TTC549 (cell line): ENCODE measurements around the gene ADGRB3.

ENCODE experiments used
- FAIRE-seq: peaks from 2 replicates; lab custom pipeline; 2012; peaks lifted over from hg19 to GRCh38; lab: Jason Lieb, UNC

The ADGRB3 gene

DNA sequence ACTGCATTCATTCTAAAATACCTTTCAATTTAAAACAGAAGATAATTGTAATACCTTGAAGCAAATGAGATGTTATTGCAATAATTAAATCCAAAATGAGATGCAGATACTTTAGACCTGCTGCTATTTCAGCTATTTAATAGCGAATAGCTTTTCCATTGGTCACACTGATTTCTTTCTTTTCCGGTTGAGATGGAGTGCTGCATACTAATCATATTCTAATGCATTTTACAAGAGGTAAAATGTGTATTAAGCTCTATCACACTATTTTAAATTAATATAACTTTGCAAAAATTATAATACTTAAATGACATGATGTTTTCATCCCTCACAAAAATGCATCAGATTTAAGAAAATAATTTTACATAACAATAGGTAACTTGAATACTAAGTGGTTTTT, 74.0 kb downstream of the ADGRB3 start:
- no peak for FAIRE-seq

DNA sequence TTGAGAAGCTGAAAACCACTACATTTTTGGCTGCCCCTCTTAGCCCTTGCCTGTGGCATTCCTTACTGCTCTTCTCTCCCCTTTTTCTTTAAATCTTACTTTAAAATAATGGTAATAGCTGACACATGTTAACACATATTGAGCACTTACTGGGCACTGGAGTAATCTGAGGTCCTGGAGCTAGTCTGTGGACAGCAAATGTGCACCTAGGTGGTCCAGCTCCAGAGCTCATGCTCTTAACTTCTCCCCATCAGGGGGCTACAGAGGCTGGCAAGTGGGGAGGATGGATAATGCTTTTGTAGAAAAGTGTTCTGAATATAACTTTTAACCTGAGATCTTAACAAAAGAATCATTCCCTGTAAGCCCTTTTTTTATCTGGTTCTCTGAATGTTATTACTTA, 74.8 kb downstream of the ADGRB3 start:
- FAIRE-seq: no peak

DNA sequence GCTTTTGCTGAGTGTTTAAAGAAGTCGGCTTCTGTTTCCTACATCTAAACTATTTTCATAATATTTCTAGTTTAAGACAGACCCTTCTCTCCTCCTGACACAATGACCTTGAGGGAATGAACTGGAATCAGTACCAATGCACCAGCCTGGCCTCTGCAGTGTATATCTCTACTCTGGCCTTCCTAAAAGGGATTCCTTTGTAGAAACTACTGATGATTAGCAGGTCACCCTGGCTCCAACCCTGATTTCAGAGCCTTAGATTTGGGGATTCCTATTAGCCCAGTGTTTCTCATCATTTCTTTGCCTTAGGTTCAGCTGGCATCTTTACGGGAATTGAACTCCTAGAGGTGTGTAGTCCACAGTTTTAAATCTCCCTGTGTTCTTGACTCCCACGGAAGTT, 75.4 kb downstream of the ADGRB3 start:
- FAIRE-seq: no peak

DNA sequence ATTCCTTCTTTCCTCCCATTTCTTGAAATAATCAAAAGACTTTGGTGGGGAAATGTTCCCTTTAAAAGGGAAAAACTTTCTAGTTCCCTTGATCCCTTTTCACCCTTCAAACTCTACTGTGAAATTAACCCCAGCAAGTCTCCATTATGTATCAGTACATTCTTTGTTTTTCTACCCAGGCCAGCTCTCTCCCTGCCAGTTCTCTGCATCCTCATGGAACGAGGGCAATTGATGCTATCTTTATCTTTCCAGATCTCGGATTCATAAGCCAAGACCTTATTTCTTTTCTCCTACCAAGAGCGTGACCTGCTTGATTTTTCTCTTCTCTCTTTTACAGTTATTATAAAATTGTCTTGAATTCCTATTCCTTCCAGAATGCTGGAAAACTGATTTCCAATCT, 75.8 kb downstream of the ADGRB3 start:
- FAIRE-seq: no peak

DNA sequence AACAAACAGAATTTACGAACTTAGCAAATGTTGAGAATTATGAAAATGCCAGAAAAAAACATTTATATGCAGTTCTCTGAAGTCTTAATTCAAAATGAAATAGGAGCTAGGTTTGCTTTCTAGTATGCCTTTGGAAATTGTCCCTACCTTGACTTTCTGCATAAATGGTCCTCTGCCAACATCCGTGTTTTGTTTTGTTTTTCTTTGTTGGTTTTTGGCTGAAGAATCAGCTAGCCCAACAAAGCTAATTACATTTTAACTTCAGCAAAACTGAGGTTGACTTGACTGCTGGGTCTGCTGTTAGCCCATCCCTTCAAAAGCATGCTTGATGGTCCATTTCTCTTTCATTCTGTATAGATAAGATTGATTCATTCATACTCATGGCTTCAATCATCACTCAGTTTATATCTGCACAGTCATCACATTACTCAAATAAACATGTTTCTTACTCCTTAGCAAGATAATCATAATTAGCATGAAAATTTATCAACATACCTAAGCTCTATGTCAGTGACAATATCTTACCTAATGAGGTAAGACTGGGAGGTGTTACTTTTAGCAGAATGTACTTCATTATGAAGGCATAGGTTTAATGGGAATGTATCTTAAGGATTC, 76.4 kb downstream of the ADGRB3 start:
- no peak for FAIRE-seq

DNA sequence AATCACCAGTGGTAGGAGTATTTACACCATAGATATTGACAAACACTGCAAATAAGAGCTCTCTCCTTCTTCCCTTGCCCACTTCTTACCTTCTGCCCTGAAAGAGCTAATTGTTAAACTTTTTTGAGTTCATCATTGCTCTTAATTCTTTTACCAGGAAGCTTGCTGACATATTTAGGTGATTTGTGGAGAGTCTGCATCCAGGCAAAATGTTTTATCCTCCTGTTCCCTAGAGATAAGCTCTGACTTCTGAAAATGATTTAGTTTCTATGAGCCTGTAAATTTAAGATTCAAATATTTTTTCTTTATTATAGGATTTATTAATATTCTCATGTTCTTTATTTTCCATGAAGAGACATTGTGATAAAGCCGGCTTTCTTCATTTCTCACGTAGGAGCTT, 81.5 kb downstream of the ADGRB3 start:
- no peak for FAIRE-seq

DNA sequence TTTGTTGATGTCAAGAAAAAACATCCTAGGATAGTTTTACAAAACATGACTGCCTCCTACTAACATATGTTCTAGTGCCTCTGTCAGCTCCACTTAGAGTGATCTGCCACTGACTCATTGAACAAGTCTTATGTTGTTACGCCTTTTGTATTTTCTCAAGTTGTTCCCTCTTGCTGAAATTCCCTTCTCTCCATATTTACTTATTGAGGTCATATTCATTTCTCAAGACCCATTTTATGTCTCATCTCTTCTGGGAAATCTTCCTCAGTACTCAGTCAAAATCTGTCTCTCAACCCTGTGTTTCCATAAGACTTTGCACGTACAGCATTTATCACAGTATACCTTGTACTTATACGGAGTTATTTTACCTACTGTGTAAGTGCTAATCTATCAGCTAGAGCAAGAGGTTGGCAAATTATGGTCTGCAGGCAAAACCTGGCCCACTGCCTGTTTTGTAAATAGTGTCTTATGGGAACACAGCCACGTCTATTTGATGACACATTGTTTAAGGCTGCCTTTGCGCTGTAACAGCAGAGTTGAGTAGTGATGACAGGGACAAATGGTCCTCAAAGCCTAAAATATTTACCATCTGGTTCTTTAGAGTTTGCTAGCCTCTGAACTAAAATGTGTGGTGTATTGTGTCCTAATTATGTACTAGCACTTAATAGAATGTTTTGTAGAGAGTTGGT, 83.4 kb downstream of the ADGRB3 start:
- no peak for FAIRE-seq

DNA sequence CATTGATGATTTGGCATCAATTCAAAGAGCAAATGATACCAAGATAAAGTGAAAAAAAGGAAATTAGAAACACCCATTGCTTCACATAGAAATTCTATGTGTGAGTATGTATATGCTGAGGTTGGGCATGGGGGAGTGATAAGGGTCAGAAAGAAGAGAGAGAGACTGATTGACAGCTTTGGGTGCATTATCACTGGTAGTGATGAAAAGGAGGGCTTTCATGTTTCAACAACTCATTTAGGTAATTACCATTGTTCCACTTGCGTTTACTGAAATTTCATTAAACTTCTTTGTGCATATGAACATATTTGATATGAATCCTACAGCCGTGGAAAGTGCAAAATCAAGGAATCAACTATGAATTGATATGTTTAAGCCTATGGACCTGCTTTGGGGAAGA, 84.7 kb downstream of the ADGRB3 start:
- FAIRE-seq: no peak

DNA sequence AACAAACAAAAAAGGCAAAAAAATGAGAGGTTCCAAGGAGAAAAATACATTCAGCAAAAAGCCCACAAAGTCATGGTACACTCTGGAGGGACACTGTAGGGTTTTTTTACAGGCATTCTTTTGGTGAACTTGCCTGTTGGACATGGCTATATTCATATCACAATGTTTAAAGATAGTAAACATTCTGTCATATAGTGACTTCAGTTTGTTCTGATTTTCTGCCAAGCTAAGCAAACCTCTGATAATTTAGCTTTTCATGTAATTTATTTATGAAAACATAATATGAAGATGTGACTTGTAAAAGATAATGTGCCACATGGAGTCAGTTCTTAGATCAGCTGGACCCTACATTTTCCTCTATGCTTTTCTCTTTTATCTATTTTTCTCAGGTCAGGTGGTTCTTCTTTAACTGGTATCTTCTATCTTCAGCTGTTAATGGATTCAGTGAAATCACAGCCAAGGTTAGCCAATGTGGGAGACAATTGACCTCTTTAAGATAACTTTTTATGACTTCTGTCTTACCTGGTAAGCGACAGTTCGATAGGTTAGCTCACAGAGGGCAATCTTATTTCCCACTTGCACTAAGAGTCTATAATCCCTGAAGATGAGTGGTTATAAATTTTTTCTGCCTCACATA, 87.9 kb downstream of the ADGRB3 start:
- no peak for FAIRE-seq

DNA sequence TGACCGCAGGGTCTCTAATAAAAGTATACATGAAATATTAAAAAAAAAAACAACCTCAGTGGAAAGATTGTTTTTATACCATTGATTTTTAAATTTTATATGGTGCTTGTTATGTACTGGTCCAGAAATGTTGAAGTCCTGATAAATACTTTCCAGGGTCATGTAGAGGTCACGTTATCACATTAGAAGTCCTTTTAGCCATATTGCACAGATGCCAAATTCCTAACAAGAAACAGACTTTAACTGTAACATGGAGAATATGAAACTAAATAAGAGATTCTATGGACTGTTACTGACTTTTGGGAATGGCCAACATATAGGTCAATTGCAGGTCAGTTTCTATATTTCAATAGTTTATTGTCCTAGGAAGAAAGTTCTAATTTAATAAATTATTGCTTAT, 89.0 kb downstream of the ADGRB3 start:
- no peak for FAIRE-seq

DNA sequence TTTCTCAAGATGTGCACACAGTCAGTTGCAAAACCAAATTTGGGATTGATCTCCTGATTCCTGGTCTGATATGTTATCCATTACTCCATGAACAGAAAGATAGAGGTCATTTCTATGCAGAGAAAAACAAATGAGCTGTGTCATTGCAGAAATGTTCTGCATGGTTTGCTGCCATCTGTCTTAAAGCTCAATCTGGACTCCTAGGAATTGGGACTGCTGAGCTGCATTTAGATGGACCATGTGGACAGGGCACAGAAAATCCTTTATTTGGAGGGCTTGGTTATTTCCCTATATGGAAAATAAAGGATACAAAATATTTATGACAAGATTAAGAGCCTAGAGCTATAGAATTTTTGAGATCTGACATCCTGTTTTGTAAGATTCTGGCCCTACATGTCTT, 91.3 kb downstream of the ADGRB3 start:
- FAIRE-seq: no peak

DNA sequence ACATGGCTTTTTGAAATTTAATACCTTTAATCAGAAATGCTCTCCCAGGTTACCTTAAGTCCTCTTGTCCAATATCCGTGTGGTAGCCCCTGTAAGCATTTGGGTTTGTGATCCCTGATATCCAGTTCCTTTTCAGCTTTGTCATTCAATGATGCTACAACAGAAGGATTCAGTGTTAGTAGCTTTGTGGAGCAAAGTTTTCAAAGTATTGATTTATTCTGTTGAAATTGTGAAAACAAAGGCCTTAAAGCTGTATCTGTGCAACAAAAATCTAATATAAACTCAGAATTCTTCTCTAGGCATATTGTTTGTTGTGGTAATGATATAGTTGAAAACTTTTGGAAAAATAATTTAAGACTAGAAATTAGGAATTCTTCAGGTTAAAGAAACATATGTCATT, 91.9 kb downstream of the ADGRB3 start:
- no peak for FAIRE-seq

DNA sequence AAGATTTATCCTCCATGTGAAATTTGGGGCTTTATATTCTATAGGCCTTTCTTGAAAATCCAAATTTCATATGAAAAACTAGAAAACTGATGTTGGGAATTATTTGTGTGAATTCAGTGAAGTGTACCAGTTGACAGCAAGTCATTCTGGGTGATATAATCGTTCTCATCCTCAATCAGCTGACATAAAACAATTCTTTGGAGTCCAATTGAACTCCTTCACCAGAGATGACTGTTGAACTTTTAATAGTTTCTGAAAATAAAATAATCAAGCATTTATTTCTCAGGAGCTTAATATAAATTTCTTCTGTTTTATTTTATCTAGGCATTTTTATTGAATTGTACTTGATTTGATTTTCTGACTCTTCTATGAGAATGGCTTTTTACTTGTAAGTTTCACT, 92.6 kb downstream of the ADGRB3 start:
- FAIRE-seq: no peak

DNA sequence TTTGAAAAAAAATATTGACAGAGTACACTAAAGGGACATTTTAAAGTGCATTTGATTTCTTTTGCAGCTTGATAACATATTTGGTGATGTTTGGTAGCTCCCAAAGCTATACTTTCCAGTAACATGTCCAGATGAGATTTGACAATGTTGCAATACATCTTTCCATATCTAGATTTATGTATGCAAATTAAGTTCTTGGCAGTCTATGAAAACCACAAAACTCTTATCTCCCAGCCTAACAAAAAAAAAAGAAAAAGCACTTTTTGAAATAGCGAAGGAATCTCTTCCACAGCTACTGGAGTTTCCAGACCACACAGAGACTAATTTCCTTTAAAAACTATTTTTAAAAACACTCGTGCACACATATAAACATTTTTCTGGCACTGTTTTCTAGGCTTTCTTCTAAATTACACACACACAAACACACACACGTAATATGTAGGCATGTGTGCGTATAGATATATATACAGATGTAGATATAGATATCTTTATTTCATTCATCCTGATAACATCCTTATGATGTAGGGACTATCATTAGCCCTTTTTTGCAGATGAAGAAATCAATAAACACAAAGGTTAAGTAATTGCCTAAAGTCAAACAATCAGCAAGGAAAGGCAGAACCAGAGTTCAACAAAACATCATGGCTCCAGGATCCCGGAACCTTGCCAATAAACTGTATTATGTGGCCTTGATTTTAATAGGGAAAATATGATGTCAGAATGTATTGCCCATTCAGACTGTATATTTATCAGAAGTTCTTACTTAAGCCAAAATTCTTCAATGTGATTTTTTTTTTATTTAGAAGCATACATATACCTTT, 93.3 kb downstream of the ADGRB3 start:
- FAIRE-seq: no peak

DNA sequence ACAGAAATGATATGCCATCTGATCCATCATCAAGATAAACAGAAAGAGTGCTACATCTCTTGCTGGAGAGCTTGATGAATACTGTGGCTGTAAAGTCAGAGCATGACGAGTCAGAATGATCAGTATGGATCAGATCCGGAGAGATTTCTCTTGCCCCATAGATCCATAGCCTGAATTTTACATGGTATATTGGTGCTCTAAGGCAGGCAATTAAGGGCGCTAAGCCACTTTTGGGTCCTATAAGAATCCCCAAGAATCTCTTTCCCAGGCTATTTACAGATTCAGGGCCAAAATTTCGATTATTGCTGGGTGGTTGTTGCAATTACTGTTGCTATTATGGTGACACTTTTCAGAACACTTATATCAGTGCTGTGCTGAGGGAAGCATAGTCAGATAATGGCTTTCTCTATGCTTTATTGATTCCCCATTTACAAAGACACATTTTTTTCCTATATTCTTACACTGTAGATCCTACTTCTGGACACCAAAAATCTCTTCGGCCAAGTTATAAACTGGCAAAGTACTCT, 94.4 kb downstream of the ADGRB3 start:
- FAIRE-seq: no peak

DNA sequence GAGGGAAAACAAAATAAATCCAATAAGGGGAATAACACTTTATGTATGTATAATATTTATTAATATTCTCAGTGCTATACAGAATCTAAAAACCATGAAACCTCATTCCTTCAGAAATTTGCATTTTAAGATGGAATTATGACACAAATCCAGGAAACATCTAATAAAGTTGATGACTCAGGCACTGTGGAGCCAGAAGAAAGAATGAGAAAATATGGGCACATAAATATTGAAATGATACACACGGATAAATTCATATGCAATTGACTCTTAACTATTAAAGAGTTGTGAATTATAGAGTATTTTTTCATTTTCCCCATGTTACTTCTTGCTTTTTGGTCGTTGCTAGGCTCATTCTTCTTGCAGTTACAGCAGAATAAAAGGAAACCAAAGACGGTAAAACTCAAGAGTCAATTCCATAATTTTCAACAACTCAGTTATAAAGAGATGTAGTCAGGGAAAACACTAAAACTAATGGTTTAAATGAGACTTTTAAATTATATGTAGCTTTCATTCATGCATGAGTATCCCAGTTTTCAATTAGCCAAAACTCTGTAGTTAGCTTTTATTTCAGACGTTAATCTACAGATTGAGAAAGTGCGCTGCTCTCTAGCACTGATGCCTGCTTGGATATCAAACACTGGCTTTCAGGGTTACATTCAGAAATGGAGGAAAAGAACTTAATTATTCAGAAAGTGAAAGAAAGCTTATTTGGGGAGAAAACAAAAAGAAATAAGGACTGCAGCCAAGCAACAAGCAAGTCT, 95.4 kb downstream of the ADGRB3 start:
- FAIRE-seq: no peak

DNA sequence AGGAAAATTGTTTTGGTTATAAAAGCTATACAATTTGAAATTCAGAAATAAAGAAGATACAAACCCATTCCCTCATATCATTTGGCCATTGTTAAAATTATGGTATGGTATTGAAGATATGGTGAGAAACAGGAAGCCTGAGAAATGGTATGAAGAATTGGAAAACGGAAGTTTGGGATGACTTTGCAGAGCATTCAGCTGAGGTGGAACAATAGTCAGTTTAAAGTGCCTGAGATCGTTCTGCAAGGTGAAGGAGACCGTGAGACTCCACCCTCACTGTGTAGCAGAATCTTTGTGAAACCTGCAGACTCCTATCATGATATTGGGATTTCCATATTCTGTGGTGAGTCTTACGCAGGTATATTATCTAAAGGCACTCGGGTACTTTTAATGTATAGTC, 97.3 kb downstream of the ADGRB3 start:
- FAIRE-seq: no peak

DNA sequence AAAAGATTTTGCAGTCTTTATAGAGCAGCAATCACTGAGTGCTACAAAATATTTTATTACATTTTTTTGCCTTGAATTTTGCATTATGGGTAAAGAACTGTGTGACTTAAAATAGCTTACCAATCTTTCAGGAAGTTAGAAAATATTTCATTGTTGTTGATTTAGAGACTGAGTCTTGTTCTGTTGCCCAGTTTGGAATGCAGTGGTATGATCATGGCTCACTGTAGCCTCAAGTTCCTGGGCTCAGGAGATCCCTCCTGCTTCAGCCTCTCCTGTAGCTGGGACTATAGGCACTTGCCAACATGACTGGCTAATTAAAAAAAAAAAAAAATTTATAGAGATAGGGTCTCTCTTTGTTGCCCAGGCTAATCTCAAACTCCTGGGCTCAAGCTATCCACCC, 100.8 kb downstream of the ADGRB3 start:
- FAIRE-seq: no peak

DNA sequence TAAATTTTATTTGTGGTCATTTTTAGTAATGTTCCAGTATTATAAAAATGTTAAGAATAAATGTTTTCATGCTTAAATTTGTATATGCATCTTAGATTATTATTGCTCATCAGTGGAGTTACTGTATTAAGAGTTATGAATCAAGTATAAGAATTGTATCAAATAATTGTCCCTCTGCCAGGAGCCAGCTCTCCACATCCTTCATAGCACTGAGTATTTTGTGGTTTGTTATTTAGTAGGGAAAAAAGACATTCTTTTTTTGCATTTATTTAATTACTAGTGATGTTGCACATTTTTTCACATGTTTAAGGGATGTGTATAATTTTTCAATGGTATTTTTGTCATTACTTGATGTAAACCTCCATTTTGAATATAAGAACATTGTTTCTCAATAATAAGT, 102.0 kb downstream of the ADGRB3 start:
- FAIRE-seq: no peak

DNA sequence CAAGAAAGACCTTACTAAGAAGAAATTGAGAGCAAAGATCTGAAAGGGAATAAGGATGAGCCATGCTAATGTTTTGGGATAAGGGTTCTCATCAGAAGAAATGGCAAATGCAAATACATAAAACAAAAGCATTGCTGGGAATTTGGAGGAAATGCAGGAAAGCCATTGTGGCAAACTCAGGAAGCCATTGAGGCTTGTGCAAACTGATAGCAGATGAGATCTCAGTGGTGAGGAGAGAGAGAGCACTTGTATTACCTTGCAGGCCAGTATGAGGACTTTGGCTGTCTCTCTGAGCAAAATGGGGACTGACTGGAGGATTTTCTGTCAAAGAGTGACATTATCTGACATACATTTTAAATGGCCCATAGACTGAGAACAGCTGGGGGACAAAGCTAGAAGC, 103.0 kb downstream of the ADGRB3 start:
- FAIRE-seq: no peak

DNA sequence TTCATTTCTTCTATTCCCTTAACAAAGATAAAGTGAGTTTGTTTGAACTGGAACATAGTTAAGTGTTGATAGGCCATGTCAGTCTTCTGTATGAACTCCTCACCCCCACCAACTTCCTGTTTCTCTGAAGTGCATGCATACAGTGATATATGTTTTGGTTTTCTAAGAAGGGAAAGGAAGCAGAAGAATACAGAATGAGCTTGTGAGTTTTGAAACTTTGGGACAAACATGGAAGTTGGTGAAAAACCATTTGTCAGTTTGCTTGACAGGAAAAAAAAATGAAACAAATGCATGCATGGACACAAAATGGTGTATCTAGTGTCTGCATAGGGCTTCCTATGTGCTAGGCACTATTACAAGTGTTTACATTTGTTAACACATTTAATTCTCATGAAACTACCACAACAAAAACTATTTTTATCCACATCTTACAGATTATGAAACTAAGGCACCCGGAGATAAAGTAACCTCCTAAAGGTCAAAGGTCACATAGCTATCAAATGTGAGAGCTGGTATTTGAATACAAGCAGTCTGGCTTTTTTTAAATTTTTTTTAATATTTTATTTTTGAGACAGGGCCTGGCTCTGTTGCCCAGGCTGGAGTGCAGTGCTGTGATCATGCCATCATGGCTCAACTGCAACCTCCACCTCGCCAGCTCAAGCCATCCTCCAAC, 105.9 kb downstream of the ADGRB3 start:
- no peak for FAIRE-seq
